Endothelial cell (in vitro differentiated cells): ENCODE measurements around the gene RABL6. TPM values are rescaled to one million over a fixed set of nuclear protein-coding genes. Genes with fewer than 3 reads are reported as not detected.

Experiments used
- DNase-seq: peaks from one replicate; pipeline ENCODE4 v3.0.0; 2021; ENCODE audit warnings: low spot score
- H3K27ac Mint-ChIP-seq: one replicate; pipeline ENCODE4 v1.8.0; 2021; ENCODE audit warnings: mixed read lengths, inconsistent platforms; ENCODE audit not compliant: unreplicated experiment
- H3K27me3 Mint-ChIP-seq: one replicate; pipeline ENCODE4 v1.8.0; 2021; ENCODE audit warnings: mild to moderate bottlenecking, moderate library complexity, mixed read lengths, inconsistent platforms; ENCODE audit not compliant: unreplicated experiment
- H3K36me3 Mint-ChIP-seq: one replicate; pipeline ENCODE4 v1.8.0; 2021; ENCODE audit warnings: mild to moderate bottlenecking, low read depth, mixed read lengths, inconsistent platforms; ENCODE audit not compliant: unreplicated experiment
- H3K4me1 Mint-ChIP-seq: one replicate; pipeline ENCODE4 v1.8.0; 2021; ENCODE audit warnings: mild to moderate bottlenecking, mixed read lengths, inconsistent platforms; ENCODE audit not compliant: unreplicated experiment
- H3K4me3 Mint-ChIP-seq: one replicate; pipeline ENCODE4 v1.8.0; 2021; ENCODE audit warnings: mild to moderate bottlenecking, mixed read lengths, inconsistent platforms; ENCODE audit not compliant: unreplicated experiment
- H3K9me3 Mint-ChIP-seq: one replicate; pipeline ENCODE4 v1.8.0; 2021; ENCODE audit warnings: mixed read lengths, inconsistent platforms; ENCODE audit not compliant: unreplicated experiment
- CTCF ChIP-seq: fragments of 200-600 bp; sonication (generic); IDR thresholded peaks from one replicate; pipeline ENCODE4 v1.5.0; 2021; ENCODE audit warnings: antibody characterized with exemption; ENCODE audit not compliant: unreplicated experiment
- total RNA-seq: library from RNA; stranded (reverse); fragmentation: NEBNext Ultra II Directional; extraction: Animal tissue kit (Norgen Biotek cat#: 25700); gene quantifications from one replicate; pipeline ENCODE4 v1.2.1, GENCODE V29; 2021; ENCODE audit not compliant: unreplicated experiment

RABL6 gene
- total RNA-seq, 1 donor from 2014 or later, result 88.4 TPM

- TF ChIP-seq CTCF, result no peak
- Mint-ChIP-seq H3K27ac (no peak overlapping the region), H3K9me3 (no peaks in the 10 kb centered on the region), H3K4me3 (no peak overlapping the region), H3K36me3 (no peaks in the 10 kb centered on the region), H3K4me1 (no peaks in the 10 kb centered on the region), H3K27me3 (peaks cover 8% of the 10 kb centered on the region)
- no peak for DNase-seq
Measured at GRCh38 chr9:136850866-136851775, 43.4 kb downstream of the RABL6 start.

- no peaks in the 10 kb centered on the region for H3K4me1 Mint-ChIP-seq
- no peak within 1 kb of the TSS for H3K27ac Mint-ChIP-seq
- no peak for TF ChIP-seq CTCF
- H3K27me3 Mint-ChIP-seq, result peaks cover 8% of the 10 kb centered on the region
- H3K4me3 Mint-ChIP-seq, result no peak within 1 kb of the TSS
- DNase-seq, result no peak
- H3K36me3 Mint-ChIP-seq, result no peaks in the 10 kb centered on the region
- H3K9me3 Mint-ChIP-seq, result no peaks in the 10 kb centered on the region
Measured at GRCh38 chr9:136851941-136852663, 44.4 kb downstream of the RABL6 start, which contains the start of gene MAMDC4. MAMDC4 (plus strand) TSS chr9:136852346; CDS start chr9:136852417, 71 bp downstream.

GRCh38 chr9:136852664-136853595, 45.2 kb downstream of the RABL6 start:
- DNase-seq, result peak; percentile 2

GRCh38 chr9:136853596-136854112, 45.9 kb downstream of the RABL6 start:
- Mint-ChIP-seq H3K4me3 (no peak overlapping the region), H3K9me3 (no peaks in the 10 kb centered on the region), H3K36me3 (no peaks in the 10 kb centered on the region), H3K27me3 (peaks cover 7% of the 10 kb centered on the region), H3K4me1 (no peaks in the 10 kb centered on the region), H3K27ac (no peak overlapping the region)
- TF ChIP-seq CTCF, result no peak
- DNase-seq, result no peak

More at GRCh38 chr9:136852664-136853595, 45.2 kb downstream of the RABL6 start:
- no peaks in the 10 kb centered on the region for H3K9me3 Mint-ChIP-seq
- no peaks in the 10 kb centered on the region for H3K4me1 Mint-ChIP-seq
- peaks cover 8% of the 10 kb centered on the region for H3K27me3 Mint-ChIP-seq
- H3K4me3 Mint-ChIP-seq, result no peak overlapping the region
- no peaks in the 10 kb centered on the region for H3K36me3 Mint-ChIP-seq
- no peak overlapping the region for H3K27ac Mint-ChIP-seq
- no peak for TF ChIP-seq CTCF
